ENCODE measurements around the gene LRP6. TPM values are rescaled to one million over a fixed set of nuclear protein-coding genes. Genes with fewer than 3 reads are reported as not detected.

LRP6 gene
- total RNA-seq, 1 experiment from 2014 or later, result 45.5 TPM

GRCh38 chr12:12200363-12200762 is 66.5 kb downstream of the LRP6 start:
- H3K4me1 ChIP-seq (replicated peaks; ENCODE audit: insufficient read depth), result no peaks in the 10 kb centered on the region
- no peaks in the 10 kb centered on the region for H4K20me1 ChIP-seq (ENCODE audit: insufficient read depth)
- H3K36me3 ChIP-seq (ENCODE audit: low read depth), result peaks cover 17% of the 10 kb centered on the region; the same call in 1 of the 2 replicates
- no peak overlapping the region for H3K4me2 ChIP-seq
- peaks cover 4% of the 10 kb centered on the region; the same call in 1 of the 2 replicates for H3F3A ChIP-seq (ENCODE audit: insufficient read depth, low read depth)
- TF ChIP-seq CTCF (conservative IDR thresholded peaks at IDR 0.05), result no peak
- no peak for TF ChIP-seq EZH2 (IDR thresholded peaks at IDR 0.05; ENCODE audit: low read depth)
- POLR2A ChIA-PET (ENCODE audit: unreplicated experiment), result no interaction called here
- intact Hi-C loops (cut with micrococcal nuclease; ENCODE audit: unreplicated experiment), result no loop called here
- BruUV-seq (replicated peaks), result no TSS peak
- no peak for DNase-seq
- H3K9me2 ChIP-seq (ENCODE audit: insufficient read depth), result no peaks in the 10 kb centered on the region
- H3K27ac ChIP-seq, result no peak overlapping the region
- no peaks in the 10 kb centered on the region for H3K27me3 ChIP-seq (ENCODE audit: insufficient read depth, low read depth)
- H2AFZ ChIP-seq, result no peak overlapping the region
- CTCF ChIA-PET, result no interaction called here
- H3K4me3 ChIP-seq, result no peak overlapping the region
- H3K79me2 ChIP-seq (ENCODE audit: low read depth), result peaks cover 11% of the 10 kb centered on the region; the same call in 1 of the 2 replicates
- peaks cover 6% of the 10 kb centered on the region; the same call in 1 of the 2 replicates for H3K9me3 ChIP-seq (ENCODE audit: insufficient read depth, low read depth)

GRCh38 chr12:12198124-12198523 is 68.7 kb downstream of the LRP6 start:
- peaks cover 10% of the 10 kb centered on the region; the same call in 1 of the 2 replicates for H3K79me2 ChIP-seq (ENCODE audit: low read depth)
- H3K27me3 ChIP-seq (ENCODE audit: insufficient read depth, low read depth), result no peaks in the 10 kb centered on the region
- BruUV-seq (replicated peaks), result no TSS peak
- H3K36me3 ChIP-seq (ENCODE audit: low read depth), result peaks cover 17% of the 10 kb centered on the region; the same call in 1 of the 2 replicates
- H3K4me2 ChIP-seq, result no peak overlapping the region
- peaks cover 6% of the 10 kb centered on the region; the same call in 1 of the 2 replicates for H3K9me3 ChIP-seq (ENCODE audit: insufficient read depth, low read depth)
- ChIA-PET CTCF (no interaction called here), POLR2A (ENCODE audit: unreplicated experiment) (no interaction called here)
- intact Hi-C loops (cut with micrococcal nuclease; ENCODE audit: unreplicated experiment), result no loop called here
- TF ChIP-seq EZH2 (IDR thresholded peaks at IDR 0.05; ENCODE audit: low read depth), result no peak
- TF ChIP-seq CTCF (conservative IDR thresholded peaks at IDR 0.05), result no peak
- no peak overlapping the region for H2AFZ ChIP-seq
- H3K9me2 ChIP-seq (ENCODE audit: insufficient read depth), result no peaks in the 10 kb centered on the region
- 0 out of 2 replicates have a peak, but pooled peaks cover 7% of the 10 kb centered on the region for H3K4me1 ChIP-seq (replicated peaks; ENCODE audit: insufficient read depth)
- no peaks in the 10 kb centered on the region for H4K20me1 ChIP-seq (ENCODE audit: insufficient read depth)
- H3F3A ChIP-seq (ENCODE audit: insufficient read depth, low read depth), result peaks cover 11% of the 10 kb centered on the region; the same call in 1 of the 2 replicates
- no peak overlapping the region for H3K27ac ChIP-seq
- no peak overlapping the region for H3K4me3 ChIP-seq
- no peak for DNase-seq

GRCh38 chr12:12197128-12197527 is 69.7 kb downstream of the LRP6 start:
- Histone ChIP-seq H3K4me2 (no peak overlapping the region), H3K27me3 (ENCODE audit: insufficient read depth, low read depth) (no peaks in the 10 kb centered on the region), H3F3A (ENCODE audit: insufficient read depth, low read depth) (peaks cover 11% of the 10 kb centered on the region; the same call in 1 of the 2 replicates), H2AFZ (no peak overlapping the region), H3K79me2 (ENCODE audit: low read depth) (peaks cover 19% of the 10 kb centered on the region), H3K27ac (no peak overlapping the region), H3K4me3 (no peak overlapping the region), H3K9me3 (ENCODE audit: insufficient read depth, low read depth) (peaks cover 6% of the 10 kb centered on the region; the same call in 1 of the 2 replicates), H3K36me3 (ENCODE audit: low read depth) (peaks cover 11% of the 10 kb centered on the region; the same call in 1 of the 2 replicates), H3K9me2 (ENCODE audit: insufficient read depth) (no peaks in the 10 kb centered on the region), H3K4me1 (replicated peaks; ENCODE audit: insufficient read depth) (0 out of 2 replicates have a peak, but pooled peaks cover 7% of the 10 kb centered on the region), H4K20me1 (ENCODE audit: insufficient read depth) (no peaks in the 10 kb centered on the region)
- intact Hi-C loops (cut with micrococcal nuclease; ENCODE audit: unreplicated experiment), result no loop called here
- POLR2A ChIA-PET (ENCODE audit: unreplicated experiment), result no interaction called here
- TF ChIP-seq EZH2 (IDR thresholded peaks at IDR 0.05; ENCODE audit: low read depth), result no peak
- TF ChIP-seq CTCF (conservative IDR thresholded peaks at IDR 0.05), result no peak
- no TSS peak for BruUV-seq (replicated peaks)
- no peak for DNase-seq
- CTCF ChIA-PET, result no interaction called here

All from PC-9 (cell line).